Tibial nerve (tissue), 4 donors: Measurements from ENCODE around the gene EFEMP2. TPM values are rescaled to one million over a fixed set of nuclear protein-coding genes. Genes with fewer than 3 reads are reported as not detected.
"Not testable (repeated sequence)": the region's sequence is repeated elsewhere in the genome, so short reads cannot be mapped to it uniquely, and the experiment has no call there.

Source experiments
- DNase-seq, 2 donors: peaks; one replicate each; pipeline ENCODE4 v3.0.0-alpha.2; 2019; ENCODE audit warnings: low spot score in 2 of 2
- H3K27ac ChIP-seq, 4 donors: fragments of 200-600 bp; sonication (generic) in 3 of 4; one replicate each; pipeline ENCODE4 v1.5.1; 2017 to 2019; ENCODE audit warnings: mild to moderate bottlenecking in 1 of 4
- H3K27me3 ChIP-seq, 2 donors: fragments of 200-600 bp; sonication (generic) in 1 of 2; one replicate each; pipeline versions ENCODE4 v1.5.1 to v1.6.0; 2017 to 2019
- H3K36me3 ChIP-seq, 3 donors: fragments of 200-600 bp; sonication (generic); one replicate each; pipeline ENCODE4 v1.5.1; 2018 to 2019
- H3K4me1 ChIP-seq, 4 donors: fragments of 200-600 bp; sonication (generic) in 3 of 4; one replicate each; pipeline ENCODE4 v1.5.1; 2017 to 2019
- H3K4me3 ChIP-seq, 4 donors: fragments of 200-600 bp; sonication (generic) in 3 of 4; one replicate each; pipeline ENCODE4 v1.5.1; 2017 to 2019; ENCODE audit warnings: mild to moderate bottlenecking in 1 of 4, moderate library complexity in 1 of 4
- H3K9me3 ChIP-seq, 4 donors: fragments of 200-600 bp; sonication (generic) in 3 of 4; one replicate each; pipeline ENCODE4 v1.5.1; 2017 to 2019
- CTCF ChIP-seq, 5 experiments: fragments of 200-600 bp in 3 of 5; fragments of 450-650 bp in 2 of 5; sonication (generic) in 3 of 5; IDR thresholded peaks; one replicate each; pipeline ENCODE4 v1.5.1; 2016 to 2019; ENCODE audit warnings: antibody characterized with exemption in 5 of 5, mild to moderate bottlenecking in 3 of 5, moderate library complexity in 2 of 5
- EP300 ChIP-seq, 2 donors: sonication (generic); formaldehyde crosslinking; IDR thresholded peaks; one replicate each; pipeline ENCODE4 v1.6.1; 2017; ENCODE audit warnings: antibody characterized with exemption in 2 of 2, mild to moderate bottlenecking in 1 of 2
- POLR2A ChIP-seq, 2 donors: fragments of 450-650 bp; IDR thresholded peaks; one replicate each; pipeline ENCODE4 v1.6.1; 2017; ENCODE audit warnings: antibody characterized with exemption in 2 of 2, mild to moderate bottlenecking in 2 of 2, moderate library complexity in 2 of 2
- WGBS, 2 donors: methylation state at CpG; one replicate each; pipeline ENCODE4 v1.1.5; 2018; 5-methylcytosine and 5-hydroxymethylcytosine counted together
- total RNA-seq, 4 donors: library from RNA; depleted of rRNA; stranded (reverse); fragments of >200 nt; gene quantifications; one replicate each; pipeline ENCODE4 v1.1.0, GENCODE V29; 2016

Gene EFEMP2
- total RNA-seq, 4 donors from 2014 or later = 59.2 to 92.7 (median 82.0) TPM

- Histone ChIP-seq H3K4me3 (no peak overlapping the region), H3K4me1 (no peaks in the 10 kb centered on the region), H3K36me3 (no peaks in the 10 kb centered on the region), H3K27ac (no peak overlapping the region), H3K27me3 (no peaks in the 10 kb centered on the region), H3K9me3 (no peaks in the 10 kb centered on the region)
- TF ChIP-seq EP300 (IDR thresholded peaks at IDR 0.05) = no peak
- TF ChIP-seq CTCF (IDR thresholded peaks at IDR 0.05) = no peak
- TF ChIP-seq POLR2A (IDR thresholded peaks at IDR 0.05) = no peak
- no peak for DNase-seq
- WGBS, 2 donors = 84 to 88% methylated on average over 10 of the region's 10 CpGs
These were observed 28.2 kb downstream of the EFEMP2 start for GRCh38 chr11:65844231-65844872.

- Histone ChIP-seq H3K4me1 (no peaks in the 10 kb centered on the region), H3K36me3 (no peaks in the 10 kb centered on the region), H3K27me3 (no peaks in the 10 kb centered on the region), H3K9me3 (no peaks in the 10 kb centered on the region), H3K27ac (no peak overlapping the region), H3K4me3 (no peak overlapping the region)
- DNase-seq = no peak
- TF ChIP-seq POLR2A (IDR thresholded peaks at IDR 0.05) (no peak), CTCF (IDR thresholded peaks at IDR 0.05) (no peak), EP300 (IDR thresholded peaks at IDR 0.05) (no peak)
- 89 to 91% methylated on average over 3 of the region's 3 CpGs for WGBS, 2 donors
These were observed 28.8 kb downstream of the EFEMP2 start for GRCh38 chr11:65843811-65844210.

GRCh38 chr11:65842144-65842543, 30.5 kb downstream of the EFEMP2 start:
- no peaks in the 10 kb centered on the region for H3K36me3 ChIP-seq
- no peaks in the 10 kb centered on the region for H3K4me1 ChIP-seq
- 93 to 95% methylated on average over 4 of the region's 4 CpGs for WGBS, 2 donors
- H3K4me3 ChIP-seq = no peak overlapping the region
- H3K27ac ChIP-seq = no peak overlapping the region
- TF ChIP-seq POLR2A (IDR thresholded peaks at IDR 0.05) (no peak), CTCF (IDR thresholded peaks at IDR 0.05) (no peak), EP300 (IDR thresholded peaks at IDR 0.05) (no peak)
- no peaks in the 10 kb centered on the region for H3K9me3 ChIP-seq
- DNase-seq = no peak
- H3K27me3 ChIP-seq = no peaks in the 10 kb centered on the region

- TF ChIP-seq POLR2A (IDR thresholded peaks at IDR 0.05) (no peak), EP300 (IDR thresholded peaks at IDR 0.05) (no peak), CTCF (IDR thresholded peaks at IDR 0.05) (no peak)
- H3K27me3 ChIP-seq = no peaks in the 10 kb centered on the region
- H3K9me3 ChIP-seq = no peaks in the 10 kb centered on the region
- H3K36me3 ChIP-seq = no peaks in the 10 kb centered on the region
- peaks cover 0 to 19% (median 7%) of the 10 kb centered on the region in 4 donors for H3K4me1 ChIP-seq
- H3K27ac ChIP-seq = peak overlapping the region in 1 of 4 donors; percentile 55
- WGBS, 2 donors = 34 to 38% methylated on average over 6 of the region's 6 CpGs
- peak overlapping the region; percentile 59 to 78 (median 66) for H3K4me3 ChIP-seq
- no peak for DNase-seq
These were observed 38.4 kb downstream of the EFEMP2 start for GRCh38 chr11:65834202-65834601.

- peak in 1 of 5 experiments; percentile 45 for TF ChIP-seq CTCF (IDR thresholded peaks at IDR 0.05)
- peak; percentile 20 to 58 for TF ChIP-seq EP300 (IDR thresholded peaks at IDR 0.05)
- no peak for TF ChIP-seq POLR2A (IDR thresholded peaks at IDR 0.05)
- peak within 1 kb of the TSS in 3 of 4 donors; percentile 37 to 56 (median 55) for H3K27ac ChIP-seq
- DNase-seq = peak; percentile 93
- H3K9me3 ChIP-seq = no peaks in the 10 kb centered on the region
- peaks cover 0 to 19% (median 7%) of the 10 kb centered on the region in 4 donors for H3K4me1 ChIP-seq
- no peaks in the 10 kb centered on the region for H3K36me3 ChIP-seq
- no peaks in the 10 kb centered on the region for H3K27me3 ChIP-seq
- H3K4me3 ChIP-seq = peak within 1 kb of the TSS; percentile 59 to 78 (median 66)
- WGBS, 2 donors = 1% methylated on average over 54 to 56 of the region's 63 CpGs
These were observed 39.1 kb downstream of the EFEMP2 start, which contains the start of gene SNX32 for GRCh38 chr11:65833297-65834030. Gene SNX32 (plus strand): TSS chr11:65833963. CDS start chr11:65834066, 103 bp downstream.

GRCh38 chr11:65832231-65832630, 40.4 kb downstream of the EFEMP2 start:
- not testable (repeated sequence) for H3K36me3 ChIP-seq, H3K9me3 ChIP-seq, H3K27me3 ChIP-seq, DNase-seq, H3K4me3 ChIP-seq, H3K27ac ChIP-seq
- H3K4me1 ChIP-seq = peaks cover 0 to 19% (median 7%) of the 10 kb centered on the region in 4 donors
